Smooth muscle cell (in vitro differentiated cells): ENCODE measurements around the gene NRP1. TPM values are rescaled to one million over a fixed set of nuclear protein-coding genes. Genes with fewer than 3 reads are reported as not detected.
"Not testable (repeated sequence)": the region's sequence is repeated elsewhere in the genome, so short reads cannot be mapped to it uniquely, and the experiment has no call there.

Experiments
- DNase-seq: peaks from one replicate; lab custom pipeline; 2025; ENCODE audit not compliant: unreplicated experiment; lab: John Stamatoyannopoulos, UW
- H2AFZ ChIP-seq: fragments of 200-600 bp; sonication (generic); 2 replicates; pipeline ENCODE4 v1.6.0; 2016; ENCODE audit warnings: antibody characterized with exemption, low read depth, mild to moderate bottlenecking
- H3F3A ChIP-seq: fragments of 200-600 bp; sonication (generic); 2 replicates; pipeline ENCODE4 v1.6.0; 2017; ENCODE audit warnings: antibody characterized with exemption, low read depth
- H3K27ac ChIP-seq: fragments of 200-600 bp; sonication (generic); 2 replicates; pipeline ENCODE4 v1.5.1; 2016; ENCODE audit warnings: low read depth, mild to moderate bottlenecking
- H3K27me3 ChIP-seq: fragments of 200-600 bp; sonication (generic); 2 replicates; pipeline ENCODE4 v1.6.1; 2016; ENCODE audit warnings: low read depth, mild to moderate bottlenecking
- H3K36me3 ChIP-seq: fragments of 200-600 bp; sonication (generic); 2 replicates; pipeline ENCODE4 v1.5.1; 2016; ENCODE audit warnings: low read depth
- H3K4me1 ChIP-seq: fragments of 200-600 bp; sonication (generic); 2 replicates; pipeline ENCODE4 v1.5.1; 2016; ENCODE audit warnings: low read depth
- H3K4me2 ChIP-seq: fragments of 200-600 bp; sonication (generic); 2 replicates; pipeline ENCODE4 v1.6.0; 2016; ENCODE audit warnings: mild to moderate bottlenecking
- H3K4me3 ChIP-seq: fragments of 200-600 bp; sonication (generic); 2 replicates; pipeline ENCODE4 v1.5.1; 2016; ENCODE audit warnings: mild to moderate bottlenecking
- H3K79me2 ChIP-seq: fragments of 200-600 bp; sonication (generic); 2 replicates; pipeline ENCODE4 v1.6.0; 2016; ENCODE audit warnings: low read depth, mild to moderate bottlenecking
- H3K9ac ChIP-seq: fragments of 200-600 bp; sonication (generic); 2 replicates; pipeline ENCODE4 v1.6.0; 2016; ENCODE audit warnings: low read depth
- H3K9me3 ChIP-seq: fragments of 200-600 bp; sonication (generic); replicated peaks from 2 replicates; pipeline ENCODE4 v1.5.1; 2016; ENCODE audit warnings: low read depth
- H4K20me1 ChIP-seq: fragments of 200-600 bp; sonication (generic); 2 replicates; pipeline ENCODE4 v1.6.0; 2016; ENCODE audit warnings: low read depth
- CTCF ChIP-seq: fragments of 200-600 bp; sonication (generic); IDR thresholded peaks from 2 replicates; pipeline ENCODE4 v1.5.1; 2017; ENCODE audit warnings: borderline replicate concordance, mild to moderate bottlenecking, antibody characterized with exemption; ENCODE audit not compliant: insufficient read depth, poor library complexity, severe bottlenecking
- WGBS: methylation state at CpG from one replicate; pipeline ENCODE4 v1.1.7; 2016; ENCODE audit warnings: low lambda C conversion rate; 5-methylcytosine and 5-hydroxymethylcytosine counted together
- polyA plus RNA-seq: library from polyadenylated mRNA; unstranded; fragments of >200 nt; fragmentation: Nextera tagmentation; extraction: Ambion mirVana; gene quantifications from 2 replicates; pipeline ENCODE4 v1.2.1, GENCODE V29; 2016
- total RNA-seq: library from RNA; depleted of rRNA; stranded (reverse); fragments of >200 nt; gene quantifications from 2 replicates; pipeline ENCODE4 v1.2.3, GENCODE V29; 2014

NRP1 gene
- total and polyA plus RNA-seq, 2 experiments from 2014 or later = 74.8 to 80.4 TPM

GRCh38 chr10:33302208-33302829 is 32.1 kb downstream of the NRP1 start:
- 95% methylated on average over 2 of the region's 2 CpGs for WGBS
- peaks cover 91% of the 10 kb centered on the region for H3K79me2 ChIP-seq
- peaks cover 21% of the 10 kb centered on the region for H3F3A ChIP-seq
- H3K4me2 ChIP-seq = no peak overlapping the region
- no peaks in the 10 kb centered on the region for H3K36me3 ChIP-seq
- peaks cover 14% of the 10 kb centered on the region for H3K4me1 ChIP-seq
- H3K4me3 ChIP-seq = no peak overlapping the region
- no peak overlapping the region for H3K9ac ChIP-seq
- peaks cover 21% of the 10 kb centered on the region for H4K20me1 ChIP-seq
- no peak for DNase-seq
- TF ChIP-seq CTCF = no peak
- no peak overlapping the region for H3K27ac ChIP-seq
- no peaks in the 10 kb centered on the region for H3K27me3 ChIP-seq
- H2AFZ ChIP-seq = no peak overlapping the region
- no peaks in the 10 kb centered on the region for H3K9me3 ChIP-seq

- TF ChIP-seq CTCF = no peak
These were observed 33.2 kb downstream of the NRP1 start for GRCh38 chr10:33301097-33301789.

GRCh38 chr10:33300544-33300943 is 33.9 kb downstream of the NRP1 start:
- not testable (repeated sequence) for H3K9me3 ChIP-seq, H3K4me3 ChIP-seq, H3K9ac ChIP-seq, H3K4me2 ChIP-seq, H2AFZ ChIP-seq, H3K27ac ChIP-seq, DNase-seq, H3K27me3 ChIP-seq, H3K4me1 ChIP-seq, H3K36me3 ChIP-seq
- Histone ChIP-seq H3K79me2 (peaks cover 98% of the 10 kb centered on the region), H4K20me1 (peaks cover 17% of the 10 kb centered on the region), H3F3A (peaks cover 23% of the 10 kb centered on the region)
- 87% methylated on average over 3 of the region's 3 CpGs for WGBS

More at GRCh38 chr10:33301097-33301789, 33.2 kb downstream of the NRP1 start:
- no peaks in the 10 kb centered on the region for H3K9me3 ChIP-seq
- WGBS = 98% methylated on average over 9 of the region's 9 CpGs
- H3F3A ChIP-seq = peaks cover 21% of the 10 kb centered on the region
- no peak overlapping the region for H3K27ac ChIP-seq
- no peak overlapping the region for H3K4me2 ChIP-seq
- no peak overlapping the region for H2AFZ ChIP-seq
- no peaks in the 10 kb centered on the region for H3K27me3 ChIP-seq
- H3K36me3 ChIP-seq = no peaks in the 10 kb centered on the region
- peaks cover 4% of the 10 kb centered on the region for H3K4me1 ChIP-seq
- peaks cover 98% of the 10 kb centered on the region for H3K79me2 ChIP-seq
- no peak overlapping the region for H3K4me3 ChIP-seq
- peaks cover 17% of the 10 kb centered on the region for H4K20me1 ChIP-seq
- no peak overlapping the region for H3K9ac ChIP-seq
- DNase-seq = no peak

GRCh38 chr10:33298893-33299292 is 35.6 kb downstream of the NRP1 start:
- H3K4me2 ChIP-seq = no peak overlapping the region
- no peak overlapping the region for H3K4me3 ChIP-seq
- H3K79me2 ChIP-seq = peaks cover 98% of the 10 kb centered on the region
- no peak for TF ChIP-seq CTCF
- no peak overlapping the region for H3K9ac ChIP-seq
- no peaks in the 10 kb centered on the region for H3K27me3 ChIP-seq
- H3K36me3 ChIP-seq = no peaks in the 10 kb centered on the region
- H3F3A ChIP-seq = peaks cover 25% of the 10 kb centered on the region
- H3K9me3 ChIP-seq = no peaks in the 10 kb centered on the region
- no peaks in the 10 kb centered on the region for H3K4me1 ChIP-seq
- H4K20me1 ChIP-seq = peaks cover 8% of the 10 kb centered on the region
- 90% methylated on average over 2 of the region's 2 CpGs for WGBS
- no peak for DNase-seq
- H2AFZ ChIP-seq = no peak overlapping the region
- no peak overlapping the region for H3K27ac ChIP-seq
